Urothelium cell line (cell line): Measurements from ENCODE around the gene CDH23.

Source experiments
- DNase-seq: peaks from one replicate; pipeline ENCODE4 v3.0.0; 2011; ENCODE audit warnings: low spot score, mixed read lengths
- FAIRE-seq: peaks from 2 replicates; lab custom pipeline; 2011; peaks lifted over from hg19 to GRCh38; lab: Jason Lieb, UNC

The CDH23 gene

DNA sequence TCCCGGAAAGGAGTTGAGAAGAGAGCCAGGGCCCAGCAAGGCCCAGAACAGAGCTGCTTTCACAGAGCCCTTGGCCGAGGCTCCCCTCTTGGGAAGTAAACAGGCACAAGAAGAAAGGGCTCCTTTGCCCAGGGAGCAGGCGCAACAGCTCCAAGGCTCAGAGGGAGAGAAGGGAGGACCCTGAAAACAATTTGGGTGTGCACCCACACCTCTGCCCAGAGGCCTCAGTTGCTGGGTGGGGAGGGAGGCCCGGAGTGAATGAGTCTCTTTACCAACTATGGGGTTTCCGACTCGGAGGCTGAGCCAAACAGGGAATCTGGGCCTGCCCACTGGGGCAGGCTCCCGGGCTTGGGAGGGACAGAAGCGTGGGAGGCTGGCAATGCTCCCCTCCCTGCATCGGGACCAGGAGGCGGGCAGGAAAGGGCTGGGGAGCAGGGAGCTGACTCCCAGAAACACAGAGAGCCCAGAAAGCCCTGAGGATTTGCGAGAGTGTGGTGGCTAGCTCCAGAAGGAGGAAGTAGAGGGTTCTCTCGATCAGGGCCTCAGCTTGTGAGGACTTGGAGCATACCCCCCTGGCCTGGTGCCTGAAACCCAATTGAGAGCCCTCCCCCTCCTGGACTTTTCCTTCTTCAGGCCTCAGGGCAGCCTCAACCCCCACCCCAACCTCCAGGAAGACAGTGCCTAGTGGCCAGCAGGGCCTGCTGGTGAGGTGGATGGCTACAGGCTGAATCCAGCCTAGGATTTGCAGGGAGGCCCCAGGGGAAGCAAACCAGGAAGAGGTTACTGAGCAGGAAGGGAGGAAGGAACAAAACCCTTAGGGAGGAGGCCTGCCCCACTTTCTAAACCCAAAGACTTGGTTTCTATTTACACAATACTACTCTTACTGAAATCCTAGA lies 316.7 kb downstream of the CDH23 start:
- no peak for FAIRE-seq

GRCh38 chr10:71714031-71714410 lies 317.3 kb downstream of the CDH23 start:
- FAIRE-seq, result no peak

More for the DNA sequence above, 316.7 kb downstream of the CDH23 start:
- DNase-seq, result peak; percentile 39

GRCh38 chr10:71714592-71714991 lies 317.9 kb downstream of the CDH23 start:
- FAIRE-seq, result no peak

More at GRCh38 chr10:71714031-71714410, 317.3 kb downstream of the CDH23 start:
- no peak for DNase-seq

DNA sequence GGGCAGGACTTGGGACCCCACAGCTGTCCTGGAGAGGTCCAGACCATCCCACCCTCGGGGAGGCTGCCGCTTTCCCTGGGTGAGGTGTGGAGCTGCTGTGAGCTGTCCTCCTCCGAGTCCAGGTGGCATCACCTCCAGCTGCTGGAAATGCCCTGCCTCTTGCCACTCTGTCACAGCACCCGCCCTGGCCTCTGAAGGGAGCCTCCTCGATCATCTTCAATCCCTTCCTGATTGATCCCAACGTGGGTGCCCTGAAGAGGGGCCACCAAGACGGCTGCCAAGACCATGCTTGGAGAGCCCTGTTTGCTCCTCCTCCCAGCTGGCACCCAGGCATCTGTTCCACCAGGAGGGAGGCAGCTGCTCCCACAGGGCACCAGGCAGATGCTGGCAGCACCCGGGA lies 318.3 kb downstream of the CDH23 start:
- DNase-seq (no peak), FAIRE-seq (no peak)

More at GRCh38 chr10:71714592-71714991, 317.9 kb downstream of the CDH23 start:
- no peak for DNase-seq

DNA sequence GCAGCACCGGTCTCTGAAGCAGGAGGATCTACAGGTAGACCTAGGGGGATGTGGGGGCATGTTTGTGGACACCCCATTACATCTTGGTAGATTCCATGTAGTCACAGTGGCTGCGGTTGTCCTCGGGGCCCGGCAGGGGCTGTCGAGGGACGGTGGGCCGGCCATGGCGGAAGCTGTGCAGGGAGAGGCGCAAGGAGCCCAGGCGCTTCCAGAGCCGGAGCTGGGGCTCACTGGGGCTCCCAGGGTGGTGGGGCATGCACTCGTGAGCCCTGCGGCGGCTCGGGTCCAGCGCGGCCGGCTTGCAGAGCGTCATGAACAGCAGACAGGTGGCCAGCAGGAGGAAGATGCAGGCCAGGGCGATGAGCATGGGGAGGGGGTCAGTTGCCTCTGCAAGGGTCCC lies 319.1 kb downstream of the CDH23 start:
- no peak for FAIRE-seq

DNA sequence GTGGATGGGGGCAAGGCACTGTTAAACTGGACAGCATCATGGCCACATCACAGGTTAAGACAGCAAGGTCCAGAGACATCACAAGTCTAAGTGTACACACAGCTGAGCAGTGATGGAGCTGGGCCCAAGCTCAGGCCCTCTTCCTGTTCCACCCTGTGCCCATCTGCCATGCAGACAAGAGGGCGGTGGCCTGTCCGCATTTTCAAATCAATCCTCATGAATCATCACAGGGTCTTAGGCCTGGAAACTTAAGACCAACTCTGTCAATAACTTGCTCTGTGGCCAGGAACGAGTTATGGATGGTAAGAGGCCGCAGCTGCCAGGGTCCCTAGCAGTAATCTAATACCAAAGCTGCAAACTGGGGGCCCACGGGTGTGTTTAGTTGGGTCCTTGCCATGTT lies 319.7 kb downstream of the CDH23 start:
- no peak for DNase-seq
- no peak for FAIRE-seq

More for the DNA sequence above, 319.1 kb downstream of the CDH23 start:
- no peak for DNase-seq

DNA sequence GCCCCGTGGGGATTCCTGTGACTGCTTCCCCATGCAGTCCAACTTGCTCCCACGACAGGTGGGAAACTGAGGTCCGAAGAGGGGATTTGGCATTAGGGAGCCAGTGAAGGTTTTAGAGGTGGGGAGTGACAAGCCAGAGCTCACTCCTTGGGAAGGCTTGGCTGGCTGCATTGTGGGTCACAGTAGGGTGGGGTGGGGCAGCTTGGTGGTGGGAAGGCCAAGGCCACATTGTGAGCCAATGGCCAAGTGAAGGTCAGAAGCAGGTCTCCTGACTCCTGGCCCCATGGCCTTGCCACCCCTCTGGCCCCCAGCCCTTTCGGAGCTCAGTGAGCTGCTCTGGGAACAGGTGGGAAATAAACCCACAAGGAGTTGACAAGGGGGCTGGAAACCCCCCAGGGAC lies 320.3 kb downstream of the CDH23 start:
- DNase-seq (no peak), FAIRE-seq (no peak)

GRCh38 chr10:71717551-71717951 lies 320.8 kb downstream of the CDH23 start:
- no peak for DNase-seq
- no peak for FAIRE-seq

- DNase-seq (no peak), FAIRE-seq (no peak)
Measured at GRCh38 chr10:71718165-71718698, 321.5 kb downstream of the CDH23 start.

- DNase-seq (no peak), FAIRE-seq (no peak)
Measured at GRCh38 chr10:71719042-71719441, 322.3 kb downstream of the CDH23 start.

DNA sequence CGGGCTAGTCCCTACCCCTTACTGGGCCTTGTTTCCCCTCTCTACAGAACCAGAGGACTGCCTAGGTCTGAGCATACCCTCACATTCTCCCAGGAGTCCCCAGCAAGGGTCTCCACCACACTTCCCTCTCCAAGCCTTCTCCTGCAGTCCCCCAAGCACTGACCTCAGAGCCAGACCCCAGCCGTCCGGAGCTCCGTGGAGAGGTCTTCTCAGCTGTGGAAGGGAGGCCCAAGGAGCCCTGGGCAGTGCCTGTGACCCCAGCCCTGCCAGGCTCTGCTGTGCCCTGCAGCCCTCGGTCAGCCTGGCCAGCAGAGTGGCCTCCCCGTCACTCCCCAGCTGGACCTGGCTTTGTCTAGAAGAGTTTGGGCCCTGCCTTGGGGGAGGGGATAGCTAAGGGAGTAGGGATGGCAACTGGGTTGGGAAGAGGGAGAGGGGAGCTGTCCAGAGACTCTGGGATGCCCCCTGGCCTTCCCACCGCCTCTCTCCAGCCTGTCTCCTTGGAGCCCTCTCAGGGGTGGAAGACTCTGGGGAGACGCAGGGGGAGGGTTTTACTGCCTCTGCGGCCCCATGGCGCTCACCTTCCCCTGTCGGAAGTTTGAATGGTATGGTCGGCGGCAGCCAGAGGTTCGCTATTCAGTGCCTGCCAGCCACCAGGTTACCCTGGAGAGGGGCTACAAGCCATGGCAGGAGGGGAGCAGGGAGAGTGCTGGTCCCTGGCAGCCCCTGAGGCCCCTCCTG lies 322.9 kb downstream of the CDH23 start, which contains the start of gene C10orf105:
Gene C10orf105 (minus strand): TSS at position 315 of the 738 bp plus-strand sequence. CDS start 3,441 bp downstream, outside the sequence.
- DNase-seq (no peak), FAIRE-seq (no peak)

DNA sequence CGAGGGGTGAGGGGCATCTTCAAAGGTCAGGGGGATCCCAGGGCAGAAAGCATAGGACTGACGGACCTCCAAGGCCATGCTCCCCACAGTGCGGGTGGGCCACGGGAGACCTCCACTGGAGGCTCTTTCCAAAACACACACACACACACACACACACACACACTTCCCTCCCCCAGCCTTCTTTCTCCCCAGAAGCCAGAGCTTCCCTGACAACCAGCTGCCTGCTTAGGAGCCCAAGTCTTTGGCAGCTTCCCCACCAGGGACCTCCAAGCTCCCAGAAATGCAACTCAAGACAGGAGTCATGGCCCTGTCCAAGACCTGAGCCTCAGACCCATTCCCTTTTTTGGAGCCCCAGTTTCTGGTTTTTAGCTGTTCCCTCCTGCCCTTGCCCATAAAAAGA lies 323.6 kb downstream of the CDH23 start:
- DNase-seq (no peak), FAIRE-seq (no peak)

GRCh38 chr10:71721313-71721712 lies 324.6 kb downstream of the CDH23 start:
- DNase-seq, result no peak
- no peak for FAIRE-seq

- DNase-seq (no peak), FAIRE-seq (no peak)
Measured at GRCh38 chr10:71722849-71723248, 326.1 kb downstream of the CDH23 start.

- no peak for DNase-seq
- peak; percentile 17 for FAIRE-seq
Measured at GRCh38 chr10:71723311-71723710, 326.6 kb downstream of the CDH23 start.

DNA sequence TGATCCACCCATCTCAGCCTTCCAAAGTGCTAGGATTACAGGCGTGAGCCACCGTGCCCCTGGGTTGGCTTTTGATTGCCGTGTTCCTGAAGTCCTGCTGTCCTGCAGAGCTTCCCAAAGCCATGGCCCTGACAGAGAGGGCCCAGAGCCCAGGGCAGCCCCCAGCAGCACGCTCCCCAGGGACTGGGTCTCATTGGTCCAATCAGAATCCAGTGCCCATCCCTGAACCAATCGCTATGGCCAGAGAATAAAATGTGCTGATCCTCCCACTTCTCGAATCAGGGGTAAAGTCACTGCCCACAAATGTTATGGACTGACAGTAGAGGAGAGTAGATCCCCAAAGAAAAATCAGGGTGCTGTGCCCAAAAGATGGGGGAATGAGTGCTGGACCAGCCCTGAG lies 327.8 kb downstream of the CDH23 start:
- FAIRE-seq (no peak), DNase-seq (no peak)

- DNase-seq (no peak), FAIRE-seq (no peak)
Measured at GRCh38 chr10:71725249-71725648, 328.5 kb downstream of the CDH23 start.

GRCh38 chr10:71725998-71726579 lies 329.4 kb downstream of the CDH23 start:
- DNase-seq (peak; percentile 68), FAIRE-seq (peak; percentile 93)

DNA sequence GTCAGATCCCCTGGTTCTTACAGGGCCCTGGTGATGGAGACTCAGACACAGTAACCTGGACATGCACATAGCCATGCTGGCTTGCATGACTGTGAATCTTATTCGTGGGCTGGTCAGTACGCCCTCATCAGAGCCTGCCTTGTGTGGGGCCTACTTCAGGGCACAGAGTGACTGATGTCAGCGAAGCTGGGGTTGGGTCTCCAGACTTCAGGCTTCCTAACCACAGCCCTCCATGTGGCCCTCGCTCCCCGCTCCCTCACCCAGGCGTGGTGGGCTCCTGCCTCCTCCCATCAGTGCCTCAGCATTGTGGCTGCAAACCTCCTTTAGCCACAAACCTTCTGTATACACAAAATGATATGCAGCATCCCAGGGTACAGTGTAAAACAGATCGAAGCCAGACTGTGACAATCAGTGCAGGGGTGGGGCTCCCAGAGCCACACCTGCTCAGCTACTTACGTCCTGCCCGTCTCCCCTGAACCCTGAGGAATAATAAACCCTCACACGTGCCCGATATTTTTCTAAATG lies 329.9 kb downstream of the CDH23 start:
- FAIRE-seq, result no peak
- DNase-seq, result no peak

DNA sequence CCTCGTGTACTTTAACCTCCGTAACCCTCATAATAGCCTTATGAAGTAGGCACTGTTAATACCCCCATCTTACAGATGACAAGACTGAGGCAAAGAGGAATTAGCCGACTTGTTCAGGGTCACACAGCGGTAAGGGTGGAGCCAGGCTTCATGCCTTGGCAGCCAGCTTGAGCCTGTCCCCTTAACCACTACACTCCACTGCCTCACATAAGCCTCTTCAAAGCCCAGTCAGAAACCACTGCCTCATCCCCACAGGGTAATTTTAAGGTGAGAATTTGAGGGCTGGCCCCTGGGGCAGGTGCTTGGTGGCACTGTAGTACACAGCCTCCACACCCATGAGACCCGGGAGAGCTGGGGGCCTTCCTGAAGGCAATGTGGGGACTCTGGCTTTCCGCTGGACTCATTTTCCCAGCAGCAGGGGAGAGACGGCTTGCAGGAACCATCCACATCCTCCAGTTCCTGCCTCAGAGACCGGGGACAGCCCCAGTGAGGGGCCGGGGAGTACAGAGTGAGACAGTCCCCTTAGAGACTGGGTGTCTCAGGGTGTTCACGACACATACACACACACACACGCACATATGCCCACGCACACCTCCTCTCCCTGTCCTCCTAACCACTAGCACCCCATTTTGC lies 330.5 kb downstream of the CDH23 start:
- DNase-seq (no peak), FAIRE-seq (peak; percentile 32)
